CD4-positive, alpha-beta T cell treated with Interleukin-6 at 100 ng/mL for 8 hours (primary cell): ENCODE measurements around the gene HIBCH.
"Not testable (repeated sequence)": the region's sequence is repeated elsewhere in the genome, so short reads cannot be mapped to it uniquely, and the experiment has no call there.

Source experiments
- DNase-seq: peaks from one replicate; pipeline ENCODE4 v3.0.0-alpha.2; 2020; ENCODE audit warnings: mixed read lengths, low spot score

Gene HIBCH

GRCh38 chr2:190319555-190320498, at the start of gene HIBCH:
TSS of gene HIBCH (minus strand) at chr2:190319826. CDS start at chr2:190319750, 76 bp downstream.
- DNase-seq: peak; percentile 77

GRCh38 chr2:190367091-190367490, 47.5 kb upstream of the HIBCH start:
- DNase-seq: no peak

DNA sequence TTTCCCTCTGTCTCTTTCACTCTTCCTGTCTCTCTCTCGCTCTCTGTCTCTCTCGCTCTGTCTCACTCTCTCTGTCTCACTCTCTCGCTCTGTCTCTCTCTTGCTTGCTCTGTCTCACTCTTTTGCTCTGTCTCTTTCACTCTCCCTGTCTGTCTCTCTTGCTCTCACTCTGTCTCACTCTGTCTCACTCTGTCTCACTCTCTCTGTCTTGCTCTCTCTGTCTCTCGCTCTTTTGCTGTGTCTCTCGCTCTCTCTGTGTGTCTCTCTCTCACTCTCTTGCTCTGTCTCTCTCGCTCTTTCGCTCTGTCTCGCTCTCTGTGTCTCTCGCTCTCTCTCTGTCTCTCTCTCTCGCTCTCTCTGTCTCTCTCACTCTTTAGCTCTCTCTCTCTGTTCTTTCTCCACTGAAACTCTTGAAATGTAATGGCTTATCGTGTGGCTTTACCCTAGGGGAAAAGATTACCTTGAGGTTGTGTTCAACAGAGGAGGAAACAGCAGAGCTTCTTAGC, 46.7 kb upstream of the HIBCH start:
- DNase-seq: no peak

GRCh38 chr2:190365499-190366204, 46.0 kb upstream of the HIBCH start:
- no peak for DNase-seq

GRCh38 chr2:190362894-190363293, 43.3 kb upstream of the HIBCH start:
- no peak for DNase-seq

GRCh38 chr2:190361572-190361971, 41.9 kb upstream of the HIBCH start:
- DNase-seq: no peak

DNA sequence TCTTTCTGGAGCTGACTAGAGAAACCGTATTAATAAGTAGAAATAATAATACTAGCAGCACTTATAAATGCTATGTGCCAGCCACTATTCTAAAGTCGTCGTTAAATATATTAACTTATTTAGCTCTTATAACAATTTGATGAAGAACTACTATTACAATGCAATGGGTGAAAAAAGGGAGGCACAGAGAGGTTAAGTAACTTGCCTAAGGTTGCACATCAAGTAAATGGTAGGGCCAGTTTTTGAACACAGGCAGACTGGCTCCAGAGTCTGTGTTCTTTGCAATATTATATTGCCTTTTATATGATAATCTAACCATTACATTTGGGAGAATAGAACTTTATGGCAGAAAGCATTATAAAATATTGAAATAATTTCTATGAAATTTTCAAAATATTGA, 41.3 kb upstream of the HIBCH start:
- DNase-seq: no peak

GRCh38 chr2:190360561-190360960, 40.9 kb upstream of the HIBCH start:
- no peak for DNase-seq

- DNase-seq: not testable (repeated sequence)
Observed at GRCh38 chr2:190358655-190359448, 39.2 kb upstream of the HIBCH start.

DNA sequence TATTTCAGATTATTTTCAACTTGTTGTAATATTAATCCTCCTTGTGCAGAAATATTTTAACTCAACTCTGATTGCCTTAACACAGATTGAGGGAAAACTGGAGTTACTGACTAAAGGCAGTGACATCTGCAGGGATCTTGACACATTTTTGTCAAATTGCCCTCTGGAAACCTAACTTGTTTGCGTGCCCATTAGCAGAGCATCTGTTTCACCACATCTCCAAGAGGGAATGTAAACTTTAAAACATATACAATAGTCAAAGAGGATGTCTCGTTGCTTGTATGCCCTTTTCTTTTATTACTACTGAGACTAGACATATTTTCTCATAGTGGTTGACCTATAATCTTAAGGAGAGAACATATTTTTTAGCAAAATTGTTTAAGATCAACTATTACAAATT, 38.0 kb upstream of the HIBCH start:
- DNase-seq: no peak

DNA sequence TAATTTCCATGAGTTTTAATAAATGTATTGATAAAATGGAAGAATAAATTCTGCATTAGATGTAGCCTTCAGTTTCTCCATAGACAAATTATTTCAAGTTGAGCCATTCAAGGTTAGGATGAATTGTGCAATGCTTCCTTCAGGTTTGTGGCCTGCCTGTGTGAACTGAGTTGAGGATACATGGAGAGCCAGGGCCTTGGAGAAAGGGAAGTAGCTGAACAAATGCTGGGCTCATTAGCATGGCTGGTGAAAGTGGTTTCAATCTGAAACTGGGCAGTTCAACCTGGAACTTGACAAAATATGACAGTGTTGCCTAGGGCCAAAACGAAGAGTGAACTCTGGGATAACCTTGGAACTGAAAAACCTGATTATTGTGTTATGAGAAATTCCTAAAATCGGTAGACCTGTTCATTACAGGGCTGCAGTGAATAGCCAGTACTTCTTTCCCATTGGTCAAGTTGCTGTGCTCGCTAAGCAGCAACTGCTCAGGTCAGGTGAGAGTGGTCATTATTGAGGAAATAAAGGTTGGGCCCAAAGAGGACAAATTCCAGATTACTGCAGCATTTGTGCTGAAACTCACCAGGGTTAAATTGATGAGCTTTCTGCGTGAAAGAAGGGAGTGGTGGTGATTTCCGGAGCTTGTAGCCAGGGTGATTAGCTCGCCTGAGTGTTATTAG, 36.5 kb upstream of the HIBCH start:
- DNase-seq: no peak

DNA sequence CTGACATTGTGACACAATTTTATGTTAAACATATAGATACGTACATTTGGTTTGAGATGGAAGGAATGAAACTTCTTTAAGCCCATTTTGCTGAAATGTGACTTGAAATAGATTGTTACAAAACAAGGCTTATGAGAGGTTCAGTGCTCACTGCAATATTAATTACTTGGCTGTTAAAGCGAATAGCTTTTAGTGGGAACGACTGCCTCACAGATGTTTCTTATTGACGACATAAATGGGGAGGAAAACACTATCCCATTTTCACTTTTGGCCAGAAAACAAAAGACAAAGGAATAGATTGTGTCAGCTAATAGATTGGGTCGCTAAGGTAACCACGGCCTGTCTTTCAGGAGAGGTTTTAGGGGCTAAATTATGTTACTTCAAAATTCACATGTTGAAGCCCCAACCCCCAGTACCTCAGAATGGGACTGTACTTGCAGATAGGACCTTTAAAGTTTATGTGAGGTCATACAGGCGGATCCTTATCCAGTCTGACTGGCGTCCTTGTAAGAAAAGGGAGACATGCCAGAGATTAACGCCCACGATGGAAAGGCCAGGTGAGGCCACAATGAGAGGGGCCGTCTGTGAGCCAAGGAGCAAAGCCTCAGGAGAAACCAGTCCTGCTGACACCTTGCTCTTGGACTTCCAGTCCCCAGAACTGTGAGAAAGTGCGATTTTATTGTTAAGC, 34.5 kb upstream of the HIBCH start:
- no peak for DNase-seq

- no peak for DNase-seq
Observed at GRCh38 chr2:190353537-190353899, 33.9 kb upstream of the HIBCH start.

- no peak for DNase-seq
Observed at GRCh38 chr2:190352668-190353536, 33.3 kb upstream of the HIBCH start.

DNA sequence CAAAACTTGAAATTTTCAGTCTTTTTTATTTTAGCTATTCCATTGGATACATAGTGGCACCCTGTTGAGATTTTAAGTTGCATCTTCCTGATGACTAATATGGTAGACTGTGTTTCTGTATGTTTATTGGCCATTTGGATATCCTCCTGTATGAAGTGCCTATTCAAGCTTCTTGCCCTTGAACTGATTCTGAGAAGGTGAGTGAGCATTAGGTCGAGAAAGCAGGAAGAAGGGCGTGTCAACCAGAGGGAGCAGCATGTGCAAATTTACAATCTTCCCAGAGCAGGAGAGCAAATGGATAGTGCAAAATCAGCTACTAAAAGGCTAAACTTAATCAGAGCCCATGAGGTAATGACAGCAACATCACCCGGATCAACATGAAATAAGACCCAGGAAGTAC, 32.3 kb upstream of the HIBCH start:
- no peak for DNase-seq

DNA sequence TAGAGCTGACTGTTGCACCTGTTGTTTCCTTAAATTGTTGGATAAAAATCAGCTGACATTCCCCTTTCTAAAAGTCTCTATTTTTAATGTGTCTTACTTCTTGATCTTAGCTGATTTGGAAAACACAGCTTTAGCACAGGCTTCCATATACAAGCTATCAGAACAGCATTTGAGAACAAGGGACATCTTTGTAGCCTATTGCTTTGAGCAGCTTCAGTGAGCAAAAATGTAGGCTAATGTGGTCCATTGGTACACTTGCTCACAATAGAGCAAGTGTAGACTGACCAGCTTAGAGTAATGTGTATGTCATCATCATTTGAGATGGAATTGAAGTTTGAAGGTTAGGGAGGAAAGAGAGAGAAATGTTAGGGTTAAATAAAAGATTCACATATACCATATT, 30.7 kb upstream of the HIBCH start:
- no peak for DNase-seq

DNA sequence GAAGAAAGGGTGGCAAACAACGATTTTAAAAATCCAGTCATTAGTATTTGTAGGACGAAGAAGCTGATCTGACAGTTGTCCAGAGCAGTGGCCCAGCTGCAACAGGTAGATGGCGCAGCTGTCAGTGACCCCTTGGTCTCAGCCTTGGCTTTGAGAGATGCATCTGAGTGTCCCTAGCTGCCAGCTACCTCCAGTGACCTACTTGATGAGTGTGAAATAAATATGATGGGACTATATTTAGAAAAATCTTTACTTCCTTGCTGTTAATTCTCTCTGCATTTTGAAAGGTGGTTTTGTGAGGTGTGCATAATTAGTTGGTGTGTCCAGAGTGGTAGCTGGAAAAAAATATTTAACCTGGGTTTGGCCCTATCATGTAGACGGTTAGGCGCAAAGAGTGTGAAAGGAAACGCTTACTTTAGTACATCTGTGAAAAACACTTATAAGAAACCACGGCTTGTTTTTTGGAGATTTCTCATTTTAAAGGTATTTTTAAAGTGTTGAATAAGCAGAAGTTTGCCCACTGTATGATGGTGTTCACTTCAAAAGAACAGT, 24.7 kb upstream of the HIBCH start:
- DNase-seq: no peak

DNA sequence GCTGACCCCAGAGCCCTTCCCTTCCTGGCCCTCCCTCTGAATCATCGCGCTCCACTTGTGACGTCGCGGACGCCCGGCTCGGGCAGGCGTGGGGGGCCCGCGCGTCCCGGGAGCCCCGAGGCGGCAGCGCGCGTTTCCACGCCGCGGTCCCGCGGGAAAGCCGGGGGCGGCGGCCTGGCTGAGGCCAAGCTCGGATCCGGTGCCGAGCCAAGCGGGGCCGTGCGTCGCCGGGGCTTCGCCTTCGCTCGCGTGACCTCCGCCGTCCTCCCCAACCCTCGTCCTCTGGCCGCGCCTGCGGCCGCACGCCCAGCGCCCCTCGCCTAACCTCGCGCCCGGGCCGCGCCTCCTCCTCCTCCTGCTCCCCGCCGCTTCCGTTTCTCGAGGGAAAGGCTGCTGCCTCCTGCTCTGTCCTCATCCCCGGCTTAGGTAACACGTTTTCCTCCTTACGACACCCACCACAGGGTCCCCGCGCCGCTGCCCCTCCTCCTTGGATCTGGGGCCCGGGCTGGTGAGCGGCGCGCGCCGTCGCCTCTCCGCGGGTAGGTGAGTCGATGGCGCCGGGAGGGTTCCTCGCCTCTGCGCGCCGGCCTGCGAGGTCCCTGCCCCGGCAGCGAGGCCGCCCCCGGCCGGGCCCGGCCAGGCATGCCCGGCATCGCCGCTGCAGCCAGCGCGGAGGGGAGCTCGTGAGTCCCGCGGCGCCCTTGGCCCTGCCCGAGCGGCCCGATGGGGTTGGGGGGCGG, 24.1 kb upstream of the HIBCH start, which contains the start of gene INPP1:
Gene INPP1 (plus strand): TSS at position 54 of the 740 bp plus-strand sequence. CDS start 16,514 bp downstream, outside the sequence.
- peak; percentile 14 for DNase-seq

GRCh38 chr2:190343089-190343535, 23.5 kb upstream of the HIBCH start:
- no peak for DNase-seq
